ENCODE data around the gene U2AF1L4. TPM values are rescaled to one million over a fixed set of nuclear protein-coding genes. Genes with fewer than 3 reads are reported as not detected.
A peak's percentile ranks its signal among the peaks of the same experiment; 100 is the strongest.

Gene U2AF1L4
- total RNA-seq, 3 donors from 2014 or later (not counting 1 experiment from before 2014, with no cell fraction given): 63.7 to 78.2 (median 73.0) TPM

GRCh38 chr19:35720648-35721047, 24.6 kb downstream of the U2AF1L4 start:
- Histone ChIP-seq H3K27me3 (ENCODE audit: control insufficient read depth, insufficient read depth, low read length) (no peaks in the 10 kb centered on the region), H3K36me3 (ENCODE audit: control insufficient read depth, insufficient read depth, low read length) (peaks cover 44% of the 10 kb centered on the region), H3K9me3 (ENCODE audit: control insufficient read depth, insufficient read depth, low read length) (no peaks in the 10 kb centered on the region), H3K4me1 (ENCODE audit: control insufficient read depth, insufficient read depth, low read length) (peaks cover 29% of the 10 kb centered on the region), H3K4me3 (ENCODE audit: low read length) (no peak overlapping the region), H3K27ac (ENCODE audit: low read length) (no peak overlapping the region)
- intact Hi-C loops (cut with micrococcal nuclease): no loop called here
- TF ChIP-seq CTCF (IDR thresholded peaks at IDR 0.05): no peak
- ATAC-seq: no peak
- peak overlapping the region in 1 of 2 donors; percentile 22 for H3K27ac Mint-ChIP-seq
- peaks cover 16 to 55% of the 10 kb centered on the region in 2 donors for H3K4me1 Mint-ChIP-seq
- WGBS (ENCODE audit: insufficient coverage): 96% methylated on average over 17 of the region's 17 CpGs
- no peaks in the 10 kb centered on the region for H3K9me3 Mint-ChIP-seq
- no peak overlapping the region for H3K4me3 Mint-ChIP-seq
- no peak for DNase-seq
- no peaks in the 10 kb centered on the region for H3K36me3 Mint-ChIP-seq
- no peaks in the 10 kb centered on the region for H3K27me3 Mint-ChIP-seq (ENCODE audit: low read depth in 2 of 2)

- H3K4me3 Mint-ChIP-seq: peak overlapping the region; percentile 21
- intact Hi-C loops (cut with micrococcal nuclease): no loop called here
- DNase-seq (no peak), ATAC-seq (no peak)
- H3K9me3 Mint-ChIP-seq: no peaks in the 10 kb centered on the region
- Histone ChIP-seq H3K36me3 (ENCODE audit: control insufficient read depth, insufficient read depth, low read length) (peaks cover 39% of the 10 kb centered on the region), H3K27ac (ENCODE audit: low read length) (no peak overlapping the region), H3K9me3 (ENCODE audit: control insufficient read depth, insufficient read depth, low read length) (no peaks in the 10 kb centered on the region), H3K4me3 (ENCODE audit: low read length) (no peak overlapping the region), H3K27me3 (ENCODE audit: control insufficient read depth, insufficient read depth, low read length) (no peaks in the 10 kb centered on the region), H3K4me1 (ENCODE audit: control insufficient read depth, insufficient read depth, low read length) (peaks cover 34% of the 10 kb centered on the region)
- WGBS (ENCODE audit: insufficient coverage): 98% methylated on average over 9 of the region's 9 CpGs
- no peaks in the 10 kb centered on the region for H3K27me3 Mint-ChIP-seq (ENCODE audit: low read depth in 2 of 2)
- H3K36me3 Mint-ChIP-seq: no peaks in the 10 kb centered on the region
- H3K4me1 Mint-ChIP-seq: peaks cover 16 to 56% of the 10 kb centered on the region in 2 donors
- no peak overlapping the region for H3K27ac Mint-ChIP-seq
- no peak for TF ChIP-seq CTCF (IDR thresholded peaks at IDR 0.05)
Observed at GRCh38 chr19:35720163-35720524, 25.1 kb downstream of the U2AF1L4 start.

GRCh38 chr19:35719402-35720162, 25.6 kb downstream of the U2AF1L4 start:
- Mint-ChIP-seq H3K4me1 (peaks cover 16 to 60% of the 10 kb centered on the region in 2 donors), H3K27ac (peak overlapping the region; percentile 63 to 76), H3K4me3 (peak overlapping the region; percentile 87), H3K9me3 (no peaks in the 10 kb centered on the region), H3K27me3 (ENCODE audit: low read depth in 2 of 2) (no peaks in the 10 kb centered on the region), H3K36me3 (no peaks in the 10 kb centered on the region)
- ATAC-seq (no peak), DNase-seq (no peak)
- Histone ChIP-seq H3K36me3 (ENCODE audit: control insufficient read depth, insufficient read depth, low read length) (peaks cover 33% of the 10 kb centered on the region), H3K4me1 (ENCODE audit: control insufficient read depth, insufficient read depth, low read length) (peaks cover 37% of the 10 kb centered on the region), H3K27me3 (ENCODE audit: control insufficient read depth, insufficient read depth, low read length) (no peaks in the 10 kb centered on the region), H3K27ac (ENCODE audit: low read length) (no peak overlapping the region), H3K9me3 (ENCODE audit: control insufficient read depth, insufficient read depth, low read length) (no peaks in the 10 kb centered on the region), H3K4me3 (ENCODE audit: low read length) (no peak overlapping the region)
- 96% methylated on average over 32 of the region's 32 CpGs for WGBS (ENCODE audit: insufficient coverage)
- intact Hi-C loops (cut with micrococcal nuclease): no loop called here
- TF ChIP-seq CTCF (IDR thresholded peaks at IDR 0.05): no peak

All from natural killer cell (primary cell).